Measurements from ENCODE around the gene CNOT8. TPM values are rescaled to one million over a fixed set of nuclear protein-coding genes. Genes with fewer than 3 reads are reported as not detected.

CNOT8 gene
- total RNA-seq, 1 donor = 60.5 TPM

- TF ChIP-seq CTCF (IDR thresholded peaks at IDR 0.05; ENCODE audit: insufficient read depth, low read depth, low read length) = no peak
- no peak for DNase-seq (ENCODE audit: low read depth)
- H3K4me3 ChIP-seq (ENCODE audit: low read depth, low read length) = no peak overlapping the region
Measured at GRCh38 chr5:154842689-154843530, 15.5 kb upstream of the CNOT8 start.

- TF ChIP-seq CTCF (IDR thresholded peaks at IDR 0.05; ENCODE audit: insufficient read depth, low read depth, low read length) = no peak
- no peak for DNase-seq (ENCODE audit: low read depth)
- no peak overlapping the region for H3K4me3 ChIP-seq (ENCODE audit: low read depth, low read length)
Measured at GRCh38 chr5:154844809-154845208, 13.6 kb upstream of the CNOT8 start.

- DNase-seq (ENCODE audit: low read depth) = no peak
- peak overlapping the region; percentile 73 for H3K4me3 ChIP-seq (ENCODE audit: low read depth, low read length)
- TF ChIP-seq CTCF (IDR thresholded peaks at IDR 0.05; ENCODE audit: insufficient read depth, low read depth, low read length) = no peak
Measured at GRCh38 chr5:154849264-154849785, 9.1 kb upstream of the CNOT8 start.

GRCh38 chr5:154849791-154850201 is 8.6 kb upstream of the CNOT8 start:
- peak overlapping the region; percentile 73 for H3K4me3 ChIP-seq (ENCODE audit: low read depth, low read length)
- peak; percentile 73 for DNase-seq (ENCODE audit: low read depth)
- peak; percentile 17 for TF ChIP-seq CTCF (IDR thresholded peaks at IDR 0.05; ENCODE audit: insufficient read depth, low read depth, low read length)

GRCh38 chr5:154850255-154851062 is 8.0 kb upstream of the CNOT8 start, which contains the start of gene FAXDC2:
Gene FAXDC2, minus strand, starts transcription at chr5:154850603. Its CDS starts 12,425 bp downstream, at chr5:154838178.
- DNase-seq (ENCODE audit: low read depth) = peak; percentile 89
- TF ChIP-seq CTCF (IDR thresholded peaks at IDR 0.05; ENCODE audit: insufficient read depth, low read depth, low read length) = no peak
- H3K4me3 ChIP-seq (ENCODE audit: low read depth, low read length) = peak within 1 kb of the TSS; percentile 73

- no peak for DNase-seq (ENCODE audit: low read depth)
- no peak overlapping the region for H3K4me3 ChIP-seq (ENCODE audit: low read depth, low read length)
- TF ChIP-seq CTCF (IDR thresholded peaks at IDR 0.05; ENCODE audit: insufficient read depth, low read depth, low read length) = no peak
Measured at GRCh38 chr5:154851351-154851750, 7.1 kb upstream of the CNOT8 start.

All from fibroblast of villous mesenchyme (primary cell).